SK-N-SH treated with all-trans-retinoic acid at 6 μM for 48 hours (cell line): ENCODE results near the gene NARS2.

Source experiments
- BACH2 ChIP-seq: fragments of 250-450 bp; sonication (Bioruptor Pico); IDR thresholded peaks from 2 replicates; pipeline ENCODE4 v1.9.0; 2021; ENCODE audit warnings: mild to moderate bottlenecking, borderline replicate concordance
- CSRNP3 ChIP-seq: fragments of 250-450 bp; sonication (Bioruptor Pico); IDR thresholded peaks from 2 replicates; pipeline ENCODE4 v1.5.1; 2021; ENCODE audit warnings: mild to moderate bottlenecking, moderate library complexity
- ESRRG ChIP-seq: fragments of 250-450 bp; sonication (Bioruptor Pico); IDR thresholded peaks from 2 replicates; pipeline ENCODE4 v1.6.1; 2021; ENCODE audit warnings: mild to moderate bottlenecking
- PATZ1 ChIP-seq: fragments of 250-450 bp; sonication (Bioruptor Pico); IDR thresholded peaks from 2 replicates; pipeline ENCODE4 v1.8.0; 2020; ENCODE audit warnings: mild to moderate bottlenecking, moderate library complexity, borderline replicate concordance
- TCF4 ChIP-seq: fragments of 250-450 bp; sonication (Bioruptor Pico); IDR thresholded peaks from 2 replicates; pipeline ENCODE4 v1.8.0; 2021; ENCODE audit warnings: mild to moderate bottlenecking, moderate library complexity, borderline replicate concordance
- TSHZ2 ChIP-seq: fragments of 250-450 bp; sonication (Bioruptor Pico); IDR thresholded peaks from 2 replicates; pipeline ENCODE4 v1.5.0; 2020; ENCODE audit warnings: mild to moderate bottlenecking, moderate library complexity
- ZFP30 ChIP-seq: fragments of 450-650 bp; formaldehyde crosslinking; IDR thresholded peaks from 2 replicates; pipeline ENCODE4 v1.5.0; 2022; ENCODE audit warnings: mild to moderate bottlenecking, moderate library complexity

- no peak for TF ChIP-seq PATZ1
- TF ChIP-seq BACH2 (CRISPR knock-in tag): no peak
- no peak for TF ChIP-seq CSRNP3 (CRISPR knock-in tag)
- no peak for TF ChIP-seq TSHZ2 (CRISPR knock-in tag)
- no peak for TF ChIP-seq ZFP30 (CRISPR knock-in tag)
- no peak for TF ChIP-seq ESRRG (CRISPR knock-in tag)
- TF ChIP-seq TCF4: no peak
These were observed 114.2 kb downstream of the NARS2 start for GRCh38 chr11:78460471-78460870.
